Activated CD4-positive, CD25-positive, alpha-beta regulatory T cell treated with anti-CD3 and anti-CD28 coated beads, Interleukin-2, amount 50 U/mL, for 24 hours (primary cell): ENCODE results near the gene KLHL6.
A peak's percentile ranks its signal among the peaks of the same experiment; 100 is the strongest.
"Not testable (repeated sequence)": the region's sequence is repeated elsewhere in the genome, so short reads cannot be mapped to it uniquely, and the experiment has no call there.

Experiments
- ATAC-seq, 2 donors: fragments of 150-1000 bp; cut with Tn5 transposase; one replicate each; pipeline ENCODE4 v1.10.0; 2021; ENCODE audit warnings: mild to moderate bottlenecking in 1 of 2, moderate library complexity in 1 of 2

Gene KLHL6, protein sequence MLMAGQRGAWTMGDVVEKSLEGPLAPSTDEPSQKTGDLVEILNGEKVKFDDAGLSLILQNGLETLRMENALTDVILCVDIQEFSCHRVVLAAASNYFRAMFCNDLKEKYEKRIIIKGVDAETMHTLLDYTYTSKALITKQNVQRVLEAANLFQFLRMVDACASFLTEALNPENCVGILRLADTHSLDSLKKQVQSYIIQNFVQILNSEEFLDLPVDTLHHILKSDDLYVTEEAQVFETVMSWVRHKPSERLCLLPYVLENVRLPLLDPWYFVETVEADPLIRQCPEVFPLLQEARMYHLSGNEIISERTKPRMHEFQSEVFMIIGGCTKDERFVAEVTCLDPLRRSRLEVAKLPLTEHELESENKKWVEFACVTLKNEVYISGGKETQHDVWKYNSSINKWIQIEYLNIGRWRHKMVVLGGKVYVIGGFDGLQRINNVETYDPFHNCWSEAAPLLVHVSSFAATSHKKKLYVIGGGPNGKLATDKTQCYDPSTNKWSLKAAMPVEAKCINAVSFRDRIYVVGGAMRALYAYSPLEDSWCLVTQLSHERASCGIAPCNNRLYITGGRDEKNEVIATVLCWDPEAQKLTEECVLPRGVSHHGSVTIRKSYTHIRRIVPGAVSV

DNA sequence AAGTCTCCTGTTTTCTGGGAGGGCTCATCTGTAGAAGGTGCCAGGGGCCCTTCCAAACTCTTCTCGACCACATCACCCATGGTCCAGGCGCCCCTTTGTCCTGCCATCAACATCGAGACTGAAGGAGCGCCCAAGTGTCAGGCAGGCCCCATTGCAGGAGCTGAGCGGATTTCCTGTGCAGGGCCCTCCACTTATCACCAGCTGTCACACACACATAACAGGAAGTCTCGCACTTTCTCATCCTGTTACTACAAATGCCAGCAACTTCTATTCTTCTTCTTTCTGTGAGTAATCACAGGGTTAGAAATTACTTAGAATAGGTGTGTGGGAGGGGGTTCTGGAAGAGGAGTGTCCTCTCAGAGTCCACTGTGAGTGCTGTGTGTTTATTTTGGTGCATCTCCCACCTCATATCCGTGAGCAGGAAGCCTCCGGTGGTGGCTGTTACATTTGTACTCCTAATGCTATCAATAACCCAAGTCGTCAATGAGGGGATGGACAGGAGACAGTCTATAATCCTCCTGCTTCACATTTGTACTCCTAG, at the start of gene KLHL6:
Gene KLHL6, minus strand, starts transcription at position 166 of the 541 bp plus-strand sequence. Its CDS starts 53 bp downstream, at position 113.
- peak; percentile 84 for ATAC-seq

DNA sequence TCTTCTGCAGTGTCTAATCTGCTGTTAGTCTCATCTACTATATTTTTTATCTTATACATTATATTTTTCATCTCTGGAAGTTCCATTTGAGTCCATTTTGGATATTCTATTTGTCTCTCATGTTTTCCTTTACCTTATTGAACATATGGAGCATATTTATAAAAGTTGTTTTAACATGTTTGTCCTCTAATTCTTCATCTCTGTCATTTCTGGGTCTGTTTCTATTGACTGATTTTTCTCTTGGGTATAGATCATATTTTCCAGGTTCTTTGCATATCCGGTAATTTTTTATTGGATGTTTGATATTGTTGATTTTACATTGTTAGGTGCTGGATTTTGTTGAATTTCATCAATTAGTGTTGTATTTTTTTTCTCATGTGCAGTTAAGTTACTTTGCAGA, 42.5 kb upstream of the KLHL6 start:
- no peak for ATAC-seq

DNA sequence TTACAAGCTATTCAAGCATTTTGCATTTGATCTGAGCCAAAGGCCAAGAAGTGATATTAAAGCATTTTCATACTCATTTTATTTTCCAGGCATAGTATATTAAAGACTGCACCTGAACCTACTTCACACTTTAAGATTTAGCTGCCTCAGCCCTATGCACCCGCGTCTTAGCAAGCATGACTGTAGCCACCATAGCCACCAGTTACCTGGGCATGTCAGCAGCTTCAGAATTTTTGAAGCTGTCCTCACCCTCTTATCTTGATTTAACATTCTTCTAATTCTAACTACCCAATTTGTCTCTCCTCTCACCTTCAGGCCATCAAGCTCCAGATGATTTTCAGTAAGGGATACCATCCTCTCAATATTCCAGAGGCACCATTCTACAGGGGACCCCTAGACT, 39.1 kb upstream of the KLHL6 start:
- no peak for ATAC-seq

DNA sequence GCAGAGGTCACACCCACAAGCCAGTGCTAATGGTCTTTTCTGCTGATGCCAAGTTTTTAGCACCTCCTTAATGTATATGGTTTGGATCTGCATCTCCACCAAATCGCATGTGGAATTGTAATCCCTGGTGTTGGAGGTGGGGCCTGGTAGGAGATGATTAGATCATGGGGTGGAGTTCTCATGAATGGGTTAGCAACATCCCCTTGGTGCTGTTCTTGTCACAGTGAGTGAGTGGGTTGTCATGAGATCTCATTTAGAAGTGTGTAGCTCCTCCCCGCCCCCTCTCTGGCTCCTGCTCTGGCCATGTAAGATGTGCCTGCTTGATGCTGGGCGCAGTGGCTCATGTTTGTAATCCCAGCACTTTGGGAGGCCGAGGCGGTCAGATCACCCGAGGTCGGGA, 37.3 kb upstream of the KLHL6 start:
- no peak for ATAC-seq

DNA sequence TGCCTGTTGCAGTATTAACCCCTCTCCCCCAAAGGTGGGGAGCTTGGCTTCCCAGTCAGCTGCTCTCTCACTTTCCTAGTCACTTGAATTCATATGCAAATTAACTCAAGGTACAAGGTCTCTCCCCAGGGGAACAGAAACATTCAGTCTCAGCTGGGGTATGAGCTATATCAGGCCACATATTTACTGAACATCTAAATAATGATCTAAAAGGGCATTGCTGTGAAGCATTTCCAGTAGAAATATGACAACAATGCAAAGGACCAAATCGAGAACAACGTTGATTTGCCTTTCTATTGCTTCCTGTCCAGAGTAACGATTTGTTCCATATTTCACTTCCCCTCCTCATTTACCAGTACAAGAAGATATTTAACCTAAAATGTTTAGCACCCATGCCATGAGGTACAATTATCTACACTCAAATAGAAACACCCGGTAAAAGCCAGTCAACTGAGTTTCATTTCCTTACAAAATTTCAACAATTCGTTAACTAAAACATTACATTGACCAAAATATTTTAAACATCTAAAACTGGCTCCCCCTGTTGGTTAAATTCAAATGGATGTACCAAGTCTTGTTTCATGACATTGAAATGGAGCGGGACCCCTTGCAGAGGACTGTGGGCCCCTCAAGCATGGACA, 36.5 kb upstream of the KLHL6 start:
- ATAC-seq = peak in 1 of 2 donors; percentile 43

DNA sequence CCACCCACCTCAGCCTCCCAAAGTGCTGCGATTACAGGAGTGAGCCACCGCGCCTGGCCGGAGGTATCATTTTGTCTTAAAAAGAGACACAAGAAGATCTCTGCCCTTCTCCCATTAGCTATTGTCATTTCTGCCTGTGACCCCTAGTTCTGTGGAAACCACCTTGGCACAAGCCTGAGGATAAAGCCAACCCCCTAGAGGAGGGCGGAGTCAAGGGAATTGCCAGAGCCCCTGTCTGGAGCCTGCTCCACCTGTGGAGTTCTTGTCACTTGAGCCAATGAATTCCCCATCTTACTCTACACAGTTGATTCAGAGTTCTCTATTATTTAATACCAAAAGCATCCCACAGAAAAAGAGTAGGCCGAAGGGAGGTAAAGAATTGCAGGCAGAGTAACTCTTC, 34.9 kb upstream of the KLHL6 start:
- no peak for ATAC-seq

DNA sequence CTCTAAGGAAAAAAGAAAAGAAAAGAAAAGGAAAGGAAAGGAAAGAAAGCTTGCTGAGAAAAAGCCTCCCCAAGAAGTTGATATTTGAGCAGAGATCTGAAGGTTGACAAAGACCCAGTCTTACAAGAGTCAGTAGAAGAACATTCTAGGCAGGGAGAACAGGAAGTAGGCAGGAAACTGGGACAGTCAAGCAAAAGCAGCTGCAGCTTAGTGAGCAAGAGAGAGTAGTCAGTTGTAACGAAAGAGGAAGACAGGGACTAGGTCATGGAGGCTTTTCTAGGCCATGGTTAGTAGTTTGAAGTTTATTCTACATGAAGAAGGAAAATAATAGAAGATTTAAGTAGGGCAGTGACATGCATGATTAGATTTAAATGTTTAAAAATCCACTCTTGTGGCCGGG, 31.8 kb upstream of the KLHL6 start:
- ATAC-seq = no peak

DNA sequence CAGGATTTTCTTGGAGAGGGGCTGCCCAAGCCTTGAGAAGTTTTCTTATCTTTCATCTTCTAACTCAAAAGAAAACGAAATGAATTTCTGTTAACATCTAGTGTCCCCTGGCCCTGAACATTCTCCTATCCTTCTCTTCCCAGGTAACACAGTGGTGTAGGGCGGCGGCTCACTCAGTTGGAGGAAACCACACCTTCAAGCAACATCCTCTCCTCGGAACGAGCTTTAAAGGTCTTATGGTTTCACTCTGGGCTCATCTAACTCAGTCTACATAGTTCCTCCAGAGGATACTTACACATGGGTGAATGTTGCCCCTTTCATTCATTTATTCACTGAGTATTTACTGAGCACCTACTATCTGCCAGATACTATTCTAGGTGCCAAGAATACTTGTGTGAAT, 31.0 kb upstream of the KLHL6 start:
- ATAC-seq = peak; percentile 66 to 68

DNA sequence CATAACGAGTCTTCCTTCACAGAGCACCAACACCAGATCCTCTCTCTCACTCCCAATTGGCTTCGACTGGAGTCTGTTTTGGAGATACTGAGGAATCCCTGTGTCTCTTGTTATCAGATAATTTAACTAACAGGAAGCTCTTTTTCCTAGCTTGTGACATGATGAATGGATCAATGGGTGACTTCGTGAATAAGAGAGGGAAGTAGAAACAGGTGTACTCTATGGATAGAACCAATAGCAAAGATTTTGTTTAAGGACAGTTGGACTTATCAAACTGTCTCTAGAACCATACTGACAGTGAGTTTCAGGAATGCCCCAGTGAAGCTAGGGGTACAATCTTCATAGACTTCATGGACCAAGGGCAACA, 29.4 kb upstream of the KLHL6 start:
- ATAC-seq = no peak

DNA sequence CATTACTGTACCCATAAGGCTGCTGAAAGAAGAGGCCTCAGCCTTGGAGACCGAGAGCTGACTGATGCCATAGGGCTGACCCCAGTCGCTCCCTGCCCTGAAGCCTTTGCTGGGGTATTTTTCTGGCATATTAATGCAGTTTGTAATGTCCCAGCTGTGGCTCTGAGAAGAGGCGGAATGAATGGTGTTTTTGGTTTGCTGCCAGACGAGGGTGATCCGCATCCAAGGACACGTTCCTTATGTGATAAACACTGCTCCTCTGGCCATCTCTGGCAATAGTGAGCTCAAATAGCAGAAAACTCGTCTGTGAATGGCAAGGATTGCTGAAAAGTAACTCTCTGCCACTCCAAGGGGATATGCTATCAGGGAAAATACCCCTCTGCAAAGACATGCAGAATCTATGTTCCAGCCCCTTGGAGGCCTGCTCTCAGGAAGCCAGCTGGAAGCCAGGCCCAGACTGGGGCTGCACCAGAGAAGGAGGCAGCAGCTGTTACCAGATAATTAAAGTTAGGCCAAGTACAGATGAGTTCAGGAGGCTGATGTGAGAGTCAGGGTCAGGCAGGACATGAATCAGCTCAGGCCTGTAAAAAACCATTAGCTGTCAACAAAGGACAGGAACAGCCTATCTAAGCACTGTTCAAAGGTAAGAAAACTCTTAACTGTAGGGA, 28.9 kb upstream of the KLHL6 start:
- no peak for ATAC-seq

DNA sequence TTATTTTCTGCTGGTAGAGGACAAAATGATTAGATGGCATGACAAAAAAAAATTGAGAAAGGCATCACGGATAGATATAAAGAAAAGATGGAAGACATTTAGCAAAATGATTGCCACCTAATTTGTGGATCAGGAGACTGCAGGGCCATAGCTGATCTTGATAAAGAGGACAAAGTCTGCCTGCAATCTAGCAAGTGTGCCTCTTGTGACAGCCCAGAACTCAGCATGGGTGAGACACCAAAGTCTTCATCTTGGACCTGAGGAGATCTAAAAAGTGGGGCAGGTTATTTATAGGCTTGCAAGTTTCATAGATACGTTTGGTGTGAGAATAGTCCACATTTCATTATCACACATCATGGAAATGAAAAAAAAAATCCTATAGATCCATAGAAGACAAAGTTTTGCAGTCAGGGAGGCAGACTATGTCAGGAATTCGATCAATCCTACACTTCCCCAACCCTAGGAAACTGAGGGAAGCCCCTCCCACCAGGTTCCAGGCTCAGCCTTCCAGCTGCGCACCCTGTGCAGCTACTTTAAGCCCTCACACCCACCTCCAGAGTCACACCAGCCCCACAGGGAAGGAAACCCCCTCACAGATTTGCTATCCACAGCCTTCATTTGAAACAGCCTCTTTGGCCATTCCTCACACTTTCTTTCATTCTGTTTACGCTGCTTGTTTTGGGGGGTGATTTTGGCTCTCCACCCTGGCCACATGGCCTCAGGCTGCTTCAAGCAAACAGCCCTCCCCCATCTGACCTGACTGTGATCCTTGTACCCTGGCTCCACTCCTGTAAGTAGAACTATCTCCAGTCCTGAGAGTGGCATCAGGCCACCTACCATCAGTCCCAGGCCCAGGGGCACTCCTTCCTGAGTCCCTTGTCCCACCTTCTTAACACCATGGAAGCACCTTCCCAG, 28.1 kb upstream of the KLHL6 start:
- ATAC-seq = no peak

DNA sequence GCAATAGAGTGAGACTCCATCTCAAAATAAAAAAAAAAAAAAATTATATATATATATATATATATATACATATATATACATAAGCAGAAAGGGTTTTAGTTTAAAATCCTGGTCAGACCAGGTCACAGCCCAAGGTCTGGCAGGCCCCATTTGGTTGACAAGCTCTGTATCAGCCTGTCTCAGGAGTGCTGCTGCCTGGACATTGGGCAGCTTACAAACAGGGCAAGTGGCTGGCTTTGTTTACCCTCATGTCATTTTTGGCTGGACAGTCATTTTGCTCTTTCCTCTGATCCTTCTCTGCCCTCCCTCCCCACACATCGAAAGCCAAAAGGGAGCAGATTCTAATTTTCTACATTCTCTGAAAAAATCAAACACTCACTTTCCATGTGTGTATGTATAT, 26.7 kb upstream of the KLHL6 start:
- no peak for ATAC-seq

DNA sequence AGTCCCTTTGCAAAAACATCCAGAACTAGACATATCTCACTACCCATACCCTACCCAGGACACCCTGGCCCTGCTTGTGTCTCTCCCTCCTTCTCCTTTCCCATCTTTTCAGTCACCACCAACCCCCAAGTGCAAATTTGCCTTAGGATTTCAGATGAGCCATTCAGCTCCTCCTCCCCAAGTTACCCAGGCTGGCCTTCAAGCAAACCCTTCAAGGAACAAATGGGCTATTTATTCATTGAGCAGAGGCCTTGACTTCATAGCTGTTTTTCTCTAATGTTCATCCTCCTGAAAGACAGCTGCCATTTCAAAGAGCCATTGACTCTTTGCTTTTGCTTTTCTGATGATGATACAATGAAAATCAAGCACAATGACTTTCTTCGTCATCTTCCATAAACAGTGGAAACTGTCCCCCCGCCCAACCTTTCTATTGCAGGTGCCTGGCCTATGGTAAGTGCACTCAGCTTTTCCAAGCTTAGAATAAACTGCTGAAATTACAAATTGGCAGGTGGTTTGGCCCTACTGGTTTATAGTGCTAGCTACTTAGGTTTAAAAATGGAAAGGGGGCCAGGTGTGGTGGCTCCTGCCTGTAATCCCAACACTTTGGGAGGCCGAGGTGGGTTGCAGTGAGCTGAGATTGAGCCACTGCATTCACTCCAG, 26.1 kb upstream of the KLHL6 start:
- no peak for ATAC-seq

DNA sequence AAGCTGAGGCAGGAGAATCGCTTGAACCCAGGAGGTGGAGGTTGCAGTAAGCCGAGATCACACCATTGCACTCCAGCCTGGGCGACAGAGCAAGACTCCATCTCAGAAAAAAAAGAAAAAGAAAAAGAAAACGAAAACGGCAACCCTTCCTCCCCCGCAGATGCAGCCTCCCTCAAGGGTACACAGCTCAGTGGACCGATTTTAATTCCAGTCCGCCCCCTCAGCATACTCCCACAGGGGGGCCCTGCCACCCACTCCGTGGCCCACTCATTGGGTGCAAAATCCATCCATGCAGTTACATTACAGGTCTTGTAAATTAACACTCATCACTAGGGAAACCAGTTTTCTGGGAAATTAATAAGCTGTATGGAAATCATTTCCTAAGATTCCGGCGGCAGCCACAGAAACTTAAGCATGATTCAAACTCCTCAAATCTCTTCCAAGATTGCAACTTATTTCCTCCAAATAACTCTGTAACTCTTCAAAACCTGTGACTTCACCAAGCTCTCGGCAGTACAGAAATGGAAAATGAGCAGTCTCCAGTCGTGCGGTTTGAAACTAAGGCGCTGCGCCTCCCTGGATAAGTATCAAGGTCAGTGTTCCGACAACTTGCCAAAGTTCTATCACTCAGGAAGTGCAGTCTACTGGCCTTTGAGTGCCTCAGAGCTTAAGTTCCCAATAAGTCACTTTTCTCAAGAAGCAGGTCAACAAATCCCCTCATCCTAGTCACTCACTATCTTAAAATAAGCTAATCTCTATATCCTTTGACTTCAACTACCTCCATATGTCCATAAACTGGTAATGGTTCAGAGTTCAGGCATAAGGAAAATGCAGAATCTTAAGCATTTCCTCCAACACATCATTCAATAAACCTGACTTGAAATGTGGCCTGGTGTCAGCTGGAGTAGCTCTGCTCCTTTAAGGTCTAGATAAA, 24.7 kb upstream of the KLHL6 start:
- no peak for ATAC-seq

DNA sequence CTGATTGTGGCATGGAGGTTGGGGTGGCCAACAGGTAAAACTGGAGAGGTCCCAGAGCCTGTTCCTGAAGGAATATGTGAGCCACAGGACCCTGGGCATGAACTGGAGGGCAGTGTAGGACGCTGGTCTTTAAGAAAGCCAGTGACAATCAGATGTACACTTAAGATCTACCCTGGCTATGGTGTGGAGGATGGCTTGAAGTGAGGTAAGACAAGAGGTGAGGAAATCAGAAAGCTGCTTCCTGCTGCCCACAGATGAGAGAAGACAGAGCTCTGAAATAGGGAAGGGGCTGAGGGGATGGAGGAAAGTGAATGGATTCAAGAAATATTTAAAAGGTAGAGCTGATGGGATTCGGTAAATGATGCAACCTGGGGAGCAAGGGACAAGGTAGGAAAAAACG, 22.7 kb upstream of the KLHL6 start:
- ATAC-seq = no peak

DNA sequence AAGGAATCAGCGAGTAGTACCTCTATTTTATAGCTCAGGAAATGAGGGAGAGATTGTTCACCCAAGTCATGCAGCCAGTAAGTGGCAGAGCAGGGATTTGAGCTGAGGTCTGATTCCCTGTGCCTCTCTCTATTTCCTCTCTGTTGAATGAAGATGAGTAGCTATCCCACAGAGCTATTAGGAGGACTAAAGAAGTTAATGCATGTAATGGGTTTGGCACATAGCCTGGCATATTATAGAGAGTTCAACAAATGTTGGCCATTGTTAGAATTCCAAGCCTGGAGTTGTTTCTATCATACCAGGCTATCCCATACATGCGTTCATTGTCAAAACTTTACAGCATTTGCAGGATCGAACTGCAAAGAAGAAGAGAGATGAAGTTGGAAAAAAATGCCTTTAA, 21.8 kb upstream of the KLHL6 start:
- ATAC-seq = no peak

DNA sequence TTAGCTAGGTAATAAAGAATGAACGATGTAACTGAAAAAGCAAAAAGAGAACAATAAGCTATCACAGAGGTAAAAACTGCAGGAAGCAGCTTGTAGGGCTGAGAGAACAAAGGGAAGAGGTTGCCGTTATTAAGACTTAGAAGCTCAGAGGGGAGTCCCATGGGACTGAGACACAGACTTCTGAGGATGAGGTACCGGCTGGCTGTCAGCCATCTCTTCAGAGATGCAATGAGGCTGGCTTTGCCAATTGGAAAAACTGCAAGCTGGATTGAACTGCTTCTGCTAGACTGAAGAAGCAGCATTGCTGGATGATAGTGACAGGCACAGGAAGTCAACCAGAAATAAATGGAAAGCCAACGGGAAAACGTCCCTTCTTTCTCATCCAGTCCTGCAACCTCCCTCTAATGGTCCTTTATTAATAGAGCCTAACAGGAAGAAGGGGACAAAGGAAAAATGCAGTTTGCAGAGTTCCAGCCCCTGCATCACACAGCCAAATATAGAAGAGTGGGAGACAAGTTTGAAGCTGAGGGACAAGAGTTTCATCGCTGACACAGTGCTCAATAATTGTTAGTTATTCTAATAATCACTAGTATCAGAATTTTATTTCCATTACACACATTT, 21.1 kb upstream of the KLHL6 start:
- no peak for ATAC-seq

DNA sequence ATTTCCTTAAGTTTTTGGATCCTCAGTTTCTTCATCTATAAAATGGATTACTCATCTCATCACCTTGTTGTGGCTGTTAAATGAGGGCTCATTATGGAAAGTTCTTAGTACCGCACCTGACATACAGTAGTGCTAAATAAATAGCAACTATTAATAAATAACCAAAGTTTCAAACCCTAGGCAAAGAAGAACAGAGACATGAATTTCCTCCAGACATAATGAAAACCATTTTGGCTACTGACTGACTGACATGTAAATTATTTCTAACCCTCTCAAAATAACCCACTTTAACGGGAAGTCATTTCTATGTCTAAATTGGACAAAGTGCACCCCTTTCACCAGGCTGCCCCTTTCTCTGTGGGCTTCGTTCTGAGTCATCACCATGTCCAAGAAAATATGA, 17.4 kb upstream of the KLHL6 start:
- ATAC-seq = no peak

DNA sequence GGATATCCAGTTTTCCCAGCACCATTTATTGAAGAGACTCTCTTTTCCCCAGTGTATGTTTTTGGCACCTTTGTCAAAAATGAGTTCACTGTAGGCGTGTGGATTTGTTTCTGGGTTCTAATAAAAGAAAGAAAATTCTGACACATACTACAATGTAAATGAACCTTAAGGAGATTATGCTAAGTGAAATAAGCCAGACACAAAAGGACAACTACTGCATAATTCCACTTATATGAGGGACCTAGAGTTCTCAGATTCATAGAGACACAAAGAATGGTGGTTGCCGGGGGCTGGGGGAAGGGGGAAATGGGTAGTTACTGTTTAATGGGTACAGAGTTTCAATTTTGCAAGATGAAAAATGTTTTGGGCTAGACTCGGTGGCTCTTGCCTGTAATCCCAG, 14.7 kb upstream of the KLHL6 start:
- not testable (repeated sequence) for ATAC-seq

DNA sequence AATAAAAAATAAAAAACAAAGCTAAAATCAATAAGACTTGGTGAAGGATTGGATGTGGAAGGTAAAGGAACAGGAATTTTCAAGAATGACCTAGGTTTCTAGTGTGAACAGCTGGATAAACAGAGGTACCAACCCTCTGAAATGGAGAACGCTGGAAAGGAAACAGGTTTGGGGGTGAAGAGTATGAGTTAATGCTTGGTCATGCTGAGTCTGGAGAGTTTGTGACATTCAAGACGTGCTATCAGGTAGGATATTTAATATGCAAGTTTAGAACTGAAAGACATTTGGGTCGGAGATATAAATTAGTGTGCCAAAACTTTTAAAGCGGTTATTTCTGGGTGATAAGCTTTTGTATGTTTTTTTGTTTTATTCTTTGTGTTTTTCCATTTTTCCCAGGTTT, 11.4 kb upstream of the KLHL6 start:
- ATAC-seq = no peak
